NOMO-1 (cell line): ENCODE data around the gene PRKCQ.
A peak's percentile ranks its signal among the peaks of the same experiment; 100 is the strongest.
"Not testable (repeated sequence)": the region's sequence is repeated elsewhere in the genome, so short reads cannot be mapped to it uniquely, and the experiment has no call there.

Experiments
- DNase-seq, 2 experiments: peaks; one replicate each; lab custom pipeline; 2025; ENCODE audit not compliant: unreplicated experiment in 2 of 2; lab: John Stamatoyannopoulos, UW

The PRKCQ gene

DNA sequence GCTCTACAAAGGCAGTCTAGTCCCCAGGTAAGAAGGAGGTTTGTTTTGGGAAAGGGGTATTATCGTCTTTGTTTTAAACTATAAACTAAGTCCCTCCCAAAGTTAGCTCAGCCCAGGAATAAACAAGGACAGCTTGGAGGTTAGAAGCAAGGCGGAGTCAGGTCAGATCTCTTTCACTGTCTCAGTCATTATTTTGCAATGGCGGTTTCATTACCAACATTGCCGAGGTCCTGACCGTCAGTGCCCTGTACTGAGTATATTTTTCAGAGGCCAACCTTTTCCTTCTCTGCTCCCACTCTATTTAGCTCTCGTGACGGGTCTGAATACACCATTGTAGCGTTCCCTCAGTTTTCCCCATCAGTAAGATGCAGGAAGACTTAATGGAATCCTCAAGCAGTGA is 184.5 kb downstream of the PRKCQ start:
- peak in 1 of 2 experiments; percentile 23 for DNase-seq

- no peak for DNase-seq
Measured at GRCh38 chr10:6394084-6394483, 186.0 kb downstream of the PRKCQ start.

DNA sequence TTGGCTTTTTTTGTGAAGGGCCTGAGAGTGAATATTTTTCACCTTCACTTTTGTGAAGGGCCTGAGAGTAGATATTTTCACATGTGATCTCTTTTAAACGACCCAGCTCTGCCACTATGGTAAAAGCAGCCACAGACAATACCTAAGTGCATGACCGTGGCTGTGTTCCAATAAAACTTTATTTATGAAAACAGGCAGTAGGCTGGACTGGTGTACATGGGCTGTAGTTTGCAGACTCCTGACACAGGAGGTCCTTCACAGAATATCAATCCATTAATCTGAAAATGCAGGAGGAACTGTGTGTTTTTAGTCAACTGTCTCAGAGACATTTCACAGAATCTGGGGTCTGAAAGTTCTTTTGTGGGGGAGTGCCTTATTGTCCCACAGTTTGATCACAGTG is 186.9 kb downstream of the PRKCQ start:
- no peak for DNase-seq

DNA sequence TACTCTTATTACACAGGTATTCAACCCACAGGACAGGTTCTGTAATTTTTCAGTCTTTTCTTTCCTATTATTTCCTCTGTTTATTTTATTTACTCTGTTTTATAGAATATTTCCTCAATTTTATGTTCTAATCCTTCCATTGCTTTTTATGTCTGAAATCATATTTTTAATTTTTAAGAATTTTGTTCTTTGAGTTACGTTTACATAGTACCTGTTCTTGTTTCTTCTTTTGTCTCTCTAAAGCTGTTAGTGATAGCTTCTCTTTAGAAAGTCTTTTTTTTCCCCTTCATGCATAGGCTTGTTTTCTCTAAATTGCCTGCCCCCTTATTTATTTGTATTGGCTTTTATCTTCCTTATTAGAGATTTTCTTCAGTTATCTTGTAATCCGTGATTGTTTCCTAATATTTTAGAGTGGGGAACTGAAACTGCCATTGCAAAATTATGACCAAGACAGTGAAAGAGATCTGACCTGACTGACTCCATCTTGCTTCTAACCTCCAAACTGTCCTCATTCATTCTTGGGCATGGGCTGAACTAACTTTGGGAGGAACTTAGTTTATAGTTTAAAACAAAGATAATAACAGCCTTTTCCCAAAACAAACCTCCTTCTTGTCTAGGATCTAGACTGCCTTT is 189.7 kb downstream of the PRKCQ start:
- no peak for DNase-seq

- DNase-seq: no peak
Measured at GRCh38 chr10:6388261-6388893, 191.7 kb downstream of the PRKCQ start.

DNA sequence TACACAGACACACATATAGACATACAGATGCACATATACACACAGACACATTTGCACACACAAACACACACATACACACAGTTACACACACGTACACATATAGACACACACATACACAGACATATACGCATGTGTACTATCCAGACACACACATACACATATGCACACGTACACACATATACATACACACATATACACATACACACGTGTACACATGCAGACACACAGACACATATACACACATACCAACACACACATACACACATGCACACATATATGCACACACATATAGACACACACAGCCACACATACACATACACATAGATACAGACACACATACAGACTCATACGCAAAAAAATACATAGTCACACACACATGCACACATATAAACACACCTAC is 193.1 kb downstream of the PRKCQ start:
- no peak for DNase-seq

GRCh38 chr10:6386346-6386745 is 193.7 kb downstream of the PRKCQ start:
- DNase-seq: no peak

DNA sequence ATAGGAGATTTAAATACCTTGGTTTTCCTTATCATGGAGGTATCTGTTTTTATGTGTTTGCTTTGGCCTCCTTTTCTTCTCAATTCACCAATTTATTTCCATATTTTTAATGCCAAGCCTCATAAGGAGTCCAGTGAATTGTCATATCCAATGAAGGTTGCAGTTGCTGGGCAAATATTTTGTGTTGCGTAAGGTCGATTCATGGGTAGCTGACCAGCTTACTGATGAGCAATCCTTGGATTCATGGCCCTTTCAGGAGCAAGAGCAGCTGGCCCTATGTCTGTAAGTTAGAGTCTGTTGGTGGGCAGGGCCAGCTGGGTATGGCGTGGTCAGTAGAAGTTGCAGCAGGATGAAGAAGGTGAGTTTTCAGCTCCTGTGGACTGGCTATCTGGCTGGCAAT is 194.4 kb downstream of the PRKCQ start:
- DNase-seq: no peak

GRCh38 chr10:6384847-6385246 is 195.2 kb downstream of the PRKCQ start:
- no peak for DNase-seq

- no peak for DNase-seq
Measured at GRCh38 chr10:6384031-6384430, 196.0 kb downstream of the PRKCQ start.

DNA sequence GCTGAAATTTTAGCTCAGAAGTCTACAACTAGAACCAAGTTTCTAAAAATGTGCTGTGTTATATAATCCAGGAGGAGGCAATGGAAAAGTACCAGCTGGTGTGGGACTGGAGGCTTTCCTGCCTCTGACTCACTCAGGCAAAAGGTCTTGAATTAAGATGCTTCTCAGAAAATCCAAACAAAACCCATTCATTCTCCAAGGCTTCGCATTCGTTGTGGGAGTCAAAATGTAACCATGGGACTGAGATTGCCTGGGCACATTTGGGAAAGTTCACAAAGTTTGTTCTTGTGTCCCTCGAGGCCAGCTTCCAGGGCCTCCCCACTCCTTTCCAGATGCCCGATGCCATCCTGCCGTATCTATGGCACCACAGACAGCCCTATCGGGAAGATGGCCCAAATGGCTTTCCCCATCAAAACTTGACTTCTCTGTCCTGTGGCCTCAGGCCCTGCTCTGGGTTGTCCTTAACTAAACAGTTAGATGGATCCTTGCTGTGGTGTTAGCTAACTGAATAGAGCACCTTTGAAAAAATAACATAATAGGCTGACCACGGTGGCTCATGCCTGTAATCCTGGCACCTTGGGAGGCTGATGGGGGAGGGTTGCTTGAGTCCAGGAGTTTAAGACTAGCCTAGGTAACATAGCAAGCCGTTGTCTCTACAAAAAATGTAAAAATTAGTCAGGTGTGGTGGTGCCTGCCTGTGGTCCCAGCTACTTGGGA is 196.8 kb downstream of the PRKCQ start:
- DNase-seq: no peak

- DNase-seq: peak; percentile 65 to 80
Measured at GRCh38 chr10:6382081-6382480, 198.0 kb downstream of the PRKCQ start.

GRCh38 chr10:6380478-6380877 is 199.6 kb downstream of the PRKCQ start:
- not testable (repeated sequence) for DNase-seq

GRCh38 chr10:6379015-6379776 is 200.9 kb downstream of the PRKCQ start:
- DNase-seq: no peak
